ENCODE measurements around the gene RIMS3. TPM values are rescaled to one million over a fixed set of nuclear protein-coding genes. Genes with fewer than 3 reads are reported as not detected.
A peak's percentile ranks its signal among the peaks of the same experiment; 100 is the strongest.
"Not testable (repeated sequence)": the region's sequence is repeated elsewhere in the genome, so short reads cannot be mapped to it uniquely, and the experiment has no call there.

The RIMS3 gene
- total RNA-seq, 1 experiment from 2014 or later, result 2.9 TPM

GRCh38 chr1:40704817-40705733 lies 39.6 kb upstream of the RIMS3 start:
- no peak overlapping the region for H3K4me2 ChIP-seq (ENCODE audit: low read length)
- ChIA-PET CTCF (no interaction called here), POLR2A (ENCODE audit: unreplicated experiment) (no interaction called here)
- peaks cover 98% of the 10 kb centered on the region for H3K79me2 ChIP-seq (ENCODE audit: low read length)
- ATAC-seq (no peak), DNase-seq (no peak)
- no peaks in the 10 kb centered on the region for H3K36me3 ChIP-seq (ENCODE audit: low read depth, low read length)
- no peak overlapping the region for H3K4me3 ChIP-seq (ENCODE audit: low read length)
- H4K20me1 ChIP-seq (ENCODE audit: low read length), result 0 out of 2 replicates have a peak, but pooled peaks cover 7% of the 10 kb centered on the region
- BruUV-seq (replicated peaks), result no TSS peak
- no peaks in the 10 kb centered on the region for H3K9me2 ChIP-seq (replicated peaks; ENCODE audit: low read length)
- no peaks in the 10 kb centered on the region for H3K9me3 ChIP-seq (ENCODE audit: low read length)
- H2AFZ ChIP-seq (ENCODE audit: low read length), result no peak overlapping the region
- H3K9ac ChIP-seq (ENCODE audit: low read length), result no peak overlapping the region
- peaks cover 12% of the 10 kb centered on the region; the same call in 1 of the 2 replicates for H3K4me1 ChIP-seq (ENCODE audit: insufficient read depth, low read length)
- TF ChIP-seq EZH2 (IDR thresholded peaks at IDR 0.05; ENCODE audit: low read length, unreplicated experiment) (no peak), EZH2phosphoT487 (IDR thresholded peaks at IDR 0.05; ENCODE audit: borderline replicate concordance, low read length) (no peak)
- TF ChIP-seq, protein P1, sequence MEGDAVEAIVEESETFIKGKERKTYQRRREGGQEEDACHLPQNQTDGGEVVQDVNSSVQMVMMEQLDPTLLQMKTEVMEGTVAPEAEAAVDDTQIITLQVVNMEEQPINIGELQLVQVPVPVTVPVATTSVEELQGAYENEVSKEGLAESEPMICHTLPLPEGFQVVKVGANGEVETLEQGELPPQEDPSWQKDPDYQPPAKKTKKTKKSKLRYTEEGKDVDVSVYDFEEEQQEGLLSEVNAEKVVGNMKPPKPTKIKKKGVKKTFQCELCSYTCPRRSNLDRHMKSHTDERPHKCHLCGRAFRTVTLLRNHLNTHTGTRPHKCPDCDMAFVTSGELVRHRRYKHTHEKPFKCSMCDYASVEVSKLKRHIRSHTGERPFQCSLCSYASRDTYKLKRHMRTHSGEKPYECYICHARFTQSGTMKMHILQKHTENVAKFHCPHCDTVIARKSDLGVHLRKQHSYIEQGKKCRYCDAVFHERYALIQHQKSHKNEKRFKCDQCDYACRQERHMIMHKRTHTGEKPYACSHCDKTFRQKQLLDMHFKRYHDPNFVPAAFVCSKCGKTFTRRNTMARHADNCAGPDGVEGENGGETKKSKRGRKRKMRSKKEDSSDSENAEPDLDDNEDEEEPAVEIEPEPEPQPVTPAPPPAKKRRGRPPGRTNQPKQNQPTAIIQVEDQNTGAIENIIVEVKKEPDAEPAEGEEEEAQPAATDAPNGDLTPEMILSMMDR (conservative IDR thresholded peaks at IDR 0.05; ENCODE audit: low read depth, low read length), result no peak
- intact Hi-C loops (cut with micrococcal nuclease), result no loop called here
- H3K27ac ChIP-seq (ENCODE audit: low read length), result no peak overlapping the region
- H3F3A ChIP-seq (ENCODE audit: low read length, unreplicated experiment), result no peaks in the 10 kb centered on the region
- no peaks in the 10 kb centered on the region for H3K27me3 ChIP-seq (ENCODE audit: low read length)

- Histone ChIP-seq H3K79me2 (ENCODE audit: low read length) (peaks cover 98% of the 10 kb centered on the region), H3K36me3 (ENCODE audit: low read depth, low read length) (no peaks in the 10 kb centered on the region), H2AFZ (ENCODE audit: low read length) (no peak overlapping the region), H3K27me3 (ENCODE audit: low read length) (no peaks in the 10 kb centered on the region), H3K27ac (ENCODE audit: low read length) (no peak overlapping the region), H3K9ac (ENCODE audit: low read length) (no peak overlapping the region), H3K9me2 (replicated peaks; ENCODE audit: low read length) (no peaks in the 10 kb centered on the region), H3F3A (ENCODE audit: low read length, unreplicated experiment) (no peaks in the 10 kb centered on the region), H3K4me1 (ENCODE audit: insufficient read depth, low read length) (peaks cover 3% of the 10 kb centered on the region; the same call in 1 of the 2 replicates), H3K4me3 (ENCODE audit: low read length) (no peak overlapping the region), H3K9me3 (ENCODE audit: low read length) (no peaks in the 10 kb centered on the region), H4K20me1 (ENCODE audit: low read length) (peaks cover 13% of the 10 kb centered on the region; the same call in 1 of the 2 replicates), H3K4me2 (ENCODE audit: low read length) (no peak overlapping the region)
- CTCF ChIA-PET, result interaction anchor here (0.7 kb wide), 1 partner anchor 71 kb away, joined by 4 read pairs; no protein-coding TSS in a partner anchor
- BruUV-seq (replicated peaks), result no TSS peak
- POLR2A ChIA-PET (ENCODE audit: unreplicated experiment), result no interaction called here
- TF ChIP-seq, protein P1 (conservative IDR thresholded peaks at IDR 0.05; ENCODE audit: low read depth, low read length), result no peak
- TF ChIP-seq EZH2 (IDR thresholded peaks at IDR 0.05; ENCODE audit: low read length, unreplicated experiment), result no peak
- intact Hi-C loops (cut with micrococcal nuclease), result no loop called here
- DNase-seq (peak; percentile 28), ATAC-seq (peak; percentile 80)
Observed at GRCh38 chr1:40703316-40703715, 37.8 kb upstream of the RIMS3 start.

- intact Hi-C loops (cut with micrococcal nuclease); H2AFZ ChIP-seq (ENCODE audit: low read length); BruUV-seq (replicated peaks); H3K4me3 ChIP-seq (ENCODE audit: low read length); CTCF ChIA-PET; DNase-seq; H3K36me3 ChIP-seq (ENCODE audit: low read depth, low read length); H3K4me1 ChIP-seq (ENCODE audit: insufficient read depth, low read length); H3K27me3 ChIP-seq (ENCODE audit: low read length); POLR2A ChIA-PET (ENCODE audit: unreplicated experiment); H3K27ac ChIP-seq (ENCODE audit: low read length); H3K9me2 ChIP-seq (replicated peaks; ENCODE audit: low read length); ATAC-seq; H3K9ac ChIP-seq (ENCODE audit: low read length); H3F3A ChIP-seq (ENCODE audit: low read length, unreplicated experiment); H3K4me2 ChIP-seq (ENCODE audit: low read length); H3K9me3 ChIP-seq (ENCODE audit: low read length): not testable (repeated sequence)
- Histone ChIP-seq H3K79me2 (ENCODE audit: low read length) (peaks cover 98% of the 10 kb centered on the region), H4K20me1 (ENCODE audit: low read length) (peaks cover 13% of the 10 kb centered on the region; the same call in 1 of the 2 replicates)
Observed at GRCh38 chr1:40702810-40703209, 37.3 kb upstream of the RIMS3 start.
